Ectodermal cell (in vitro differentiated cells): Measurements from ENCODE around the gene DISC1.

Experiments
- H3K27ac ChIP-seq: 2 replicates; pipeline ENCODE4 v1.7.0; 2013; ENCODE audit warnings: mild to moderate bottlenecking, low read depth, low read length; ENCODE audit not compliant: insufficient read depth, poor library complexity, severe bottlenecking
- H3K27me3 ChIP-seq: 2 replicates; pipeline ENCODE4 v1.7.0; 2013; ENCODE audit warnings: mild to moderate bottlenecking, low read length; ENCODE audit not compliant: insufficient read depth, control insufficient read depth, poor library complexity, severe bottlenecking
- H3K36me3 ChIP-seq: one replicate; pipeline ENCODE4 v1.7.0; 2013; ENCODE audit warnings: low read length; ENCODE audit not compliant: control insufficient read depth, insufficient read depth
- H3K4me1 ChIP-seq: one replicate; pipeline ENCODE4 v1.7.0; 2013; ENCODE audit warnings: low read length; ENCODE audit not compliant: control insufficient read depth, insufficient read depth
- H3K4me3 ChIP-seq: 2 replicates; pipeline ENCODE4 v1.7.0; 2013; ENCODE audit warnings: low read depth, low read length, control low read depth; ENCODE audit not compliant: insufficient read depth
- H3K9me3 ChIP-seq: 2 replicates; pipeline ENCODE4 v1.7.0; 2013; ENCODE audit warnings: mild to moderate bottlenecking, low read length, moderate library complexity; ENCODE audit not compliant: control insufficient read depth
- WGBS, 2 experiments: methylation state at CpG; one replicate each; pipeline ENCODE4 v1.1.7; 2013; ENCODE audit warnings: missing lambda C conversion rate in 2 of 2; 5-methylcytosine and 5-hydroxymethylcytosine counted together

Gene DISC1

GRCh38 chr1:231930257-231930947, 303.8 kb downstream of the DISC1 start:
- no peaks in the 10 kb centered on the region for H3K36me3 ChIP-seq
- H3K27me3 ChIP-seq, result no peaks in the 10 kb centered on the region
- no peak overlapping the region for H3K27ac ChIP-seq
- peaks cover 19% of the 10 kb centered on the region for H3K4me1 ChIP-seq
- WGBS, 2 experiments, result 86 to 87% methylated on average over 7 of the region's 7 CpGs
- H3K4me3 ChIP-seq, result no peak overlapping the region
- H3K9me3 ChIP-seq, result no peaks in the 10 kb centered on the region

DNA sequence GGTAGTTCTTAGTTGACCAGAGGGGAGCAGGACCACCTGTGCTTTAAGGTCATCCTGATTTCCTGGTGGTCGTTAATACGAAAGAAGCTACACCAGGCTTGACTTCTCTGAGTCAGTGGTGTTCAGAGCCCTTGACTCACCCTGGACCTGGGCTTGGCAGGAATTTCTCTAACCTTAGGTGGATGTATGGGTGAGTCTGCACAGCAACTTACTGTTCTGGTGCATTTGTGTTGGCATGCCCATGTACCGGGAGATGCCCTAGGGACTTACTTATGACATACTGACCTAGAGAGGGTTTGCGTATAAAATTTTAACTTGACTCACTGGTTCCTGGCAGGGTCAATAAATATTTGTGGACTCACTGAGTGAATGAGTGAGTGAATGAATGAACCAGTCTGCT, 304.6 kb downstream of the DISC1 start:
- H3K27ac ChIP-seq, result no peak overlapping the region
- H3K9me3 ChIP-seq, result no peaks in the 10 kb centered on the region
- H3K27me3 ChIP-seq, result no peaks in the 10 kb centered on the region
- WGBS, 2 experiments, result 83 to 87% methylated on average over 4 of the region's 4 CpGs
- H3K4me3 ChIP-seq, result no peak overlapping the region
- peaks cover 25% of the 10 kb centered on the region for H3K4me1 ChIP-seq
- no peaks in the 10 kb centered on the region for H3K36me3 ChIP-seq

DNA sequence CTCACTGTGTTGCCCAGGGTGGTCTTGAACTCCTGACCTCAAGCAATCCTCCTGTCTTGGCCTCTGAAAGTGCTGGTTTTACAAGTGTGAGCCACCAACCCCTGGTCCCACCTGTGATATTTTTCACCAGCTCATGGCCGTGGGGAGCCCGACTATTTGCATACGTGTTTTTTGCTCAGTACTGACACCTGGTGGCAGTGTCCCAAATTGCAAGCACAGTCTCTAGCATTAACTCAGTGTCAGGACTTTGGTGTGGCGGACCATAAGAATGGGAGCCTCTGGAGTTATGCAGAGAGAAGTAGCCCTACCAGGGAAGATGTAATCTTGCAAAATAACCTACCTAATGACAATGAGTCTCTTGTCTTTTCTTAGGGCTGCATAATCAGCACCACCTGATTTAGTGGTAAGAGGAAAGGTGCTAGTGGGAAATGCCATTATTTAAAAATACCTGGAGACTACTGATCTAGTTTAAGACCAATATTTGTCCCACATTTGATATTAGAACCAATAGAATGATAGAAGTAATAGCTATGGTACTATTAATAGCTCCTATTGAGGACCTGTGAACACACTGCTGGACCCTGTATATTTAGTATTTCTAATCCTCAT, 305.4 kb downstream of the DISC1 start:
- Histone ChIP-seq H3K4me3 (no peak overlapping the region), H3K27ac (no peak overlapping the region), H3K36me3 (no peaks in the 10 kb centered on the region), H3K27me3 (no peaks in the 10 kb centered on the region), H3K9me3 (no peaks in the 10 kb centered on the region), H3K4me1 (peaks cover 28% of the 10 kb centered on the region)
- WGBS, 2 experiments, result 90% methylated on average over 4 of the region's 4 CpGs

GRCh38 chr1:231933711-231934626, 307.4 kb downstream of the DISC1 start:
- Histone ChIP-seq H3K9me3 (no peaks in the 10 kb centered on the region), H3K27me3 (no peaks in the 10 kb centered on the region), H3K36me3 (no peaks in the 10 kb centered on the region), H3K4me3 (no peak overlapping the region), H3K4me1 (peaks cover 40% of the 10 kb centered on the region), H3K27ac (no peak overlapping the region)
- WGBS, 2 experiments, result 94 to 95% methylated on average over 14 to 15 of the region's 15 CpGs

GRCh38 chr1:231934797-231935196, 308.2 kb downstream of the DISC1 start:
- Histone ChIP-seq H3K36me3 (no peaks in the 10 kb centered on the region), H3K27ac (no peak overlapping the region), H3K4me3 (no peak overlapping the region), H3K27me3 (no peaks in the 10 kb centered on the region), H3K9me3 (no peaks in the 10 kb centered on the region), H3K4me1 (peaks cover 32% of the 10 kb centered on the region)
- 50 to 75% methylated on average over 4 to 5 of the region's 5 CpGs for WGBS, 2 experiments

DNA sequence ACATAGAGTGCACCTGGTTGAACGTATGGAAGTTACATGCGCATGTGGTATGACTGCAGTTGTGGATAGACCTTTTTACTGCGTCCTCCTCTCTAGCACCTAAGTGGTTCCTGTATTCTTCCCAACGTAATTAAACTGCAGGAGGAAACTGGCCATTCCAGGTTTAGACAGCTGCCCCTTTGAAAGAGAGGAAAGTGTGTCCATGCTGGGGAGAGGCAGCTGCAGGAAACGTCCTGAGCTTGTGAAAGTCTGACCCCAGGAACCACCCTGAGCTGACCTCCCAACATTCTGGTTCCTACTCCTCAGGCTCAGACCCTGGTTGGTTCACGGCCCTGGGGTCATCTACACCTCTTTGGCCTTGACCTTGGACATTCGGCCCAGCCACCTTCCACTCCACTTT, 309.3 kb downstream of the DISC1 start:
- H3K27me3 ChIP-seq, result no peaks in the 10 kb centered on the region
- no peaks in the 10 kb centered on the region for H3K9me3 ChIP-seq
- no peaks in the 10 kb centered on the region for H3K36me3 ChIP-seq
- H3K27ac ChIP-seq, result no peak overlapping the region
- peaks cover 25% of the 10 kb centered on the region for H3K4me1 ChIP-seq
- H3K4me3 ChIP-seq, result no peak overlapping the region
- 82 to 86% methylated on average over 7 of the region's 7 CpGs for WGBS, 2 experiments

DNA sequence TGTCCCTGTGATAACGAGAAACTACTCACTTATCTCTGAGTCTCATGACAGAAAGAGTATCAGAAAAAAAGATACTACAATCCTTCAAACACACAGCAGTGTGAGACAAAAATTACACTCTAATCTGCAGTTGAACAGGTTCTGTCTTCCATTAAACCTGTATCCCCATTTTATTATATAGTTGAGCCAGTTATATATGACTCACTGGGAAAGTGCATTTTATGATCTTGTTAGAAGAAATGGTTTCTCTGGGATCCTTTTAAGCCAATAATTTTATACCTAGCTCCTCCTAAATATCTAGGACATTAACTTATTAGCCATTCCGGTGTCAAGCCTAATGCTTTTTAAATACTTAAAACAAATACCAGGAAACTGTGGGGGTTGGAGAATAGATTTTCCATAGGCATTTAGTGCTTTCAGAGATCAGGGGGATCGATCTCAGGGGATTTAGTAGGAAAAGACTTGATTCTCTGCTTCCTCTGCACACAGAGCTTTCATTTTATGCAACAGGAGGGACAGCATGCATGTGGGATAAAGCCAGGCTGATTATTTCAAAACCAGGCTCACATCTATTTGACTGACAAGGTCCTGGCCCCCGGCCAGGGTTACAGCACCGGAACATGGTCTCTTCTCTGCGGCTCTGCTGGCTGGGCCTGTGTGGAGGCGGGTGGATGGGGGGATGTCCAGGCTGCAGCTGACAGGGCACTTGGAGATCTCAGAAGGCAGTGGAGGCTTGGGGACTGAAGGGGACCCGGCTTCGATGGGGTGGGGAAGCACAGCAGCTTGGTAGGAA, 310.6 kb downstream of the DISC1 start:
- no peaks in the 10 kb centered on the region for H3K36me3 ChIP-seq
- H3K27me3 ChIP-seq, result no peaks in the 10 kb centered on the region
- H3K27ac ChIP-seq, result peak overlapping the region; percentile 13
- H3K4me3 ChIP-seq, result no peak overlapping the region
- H3K4me1 ChIP-seq, result peaks cover 25% of the 10 kb centered on the region
- 83 to 85% methylated on average over 8 to 9 of the region's 9 CpGs for WGBS, 2 experiments
- no peaks in the 10 kb centered on the region for H3K9me3 ChIP-seq

DNA sequence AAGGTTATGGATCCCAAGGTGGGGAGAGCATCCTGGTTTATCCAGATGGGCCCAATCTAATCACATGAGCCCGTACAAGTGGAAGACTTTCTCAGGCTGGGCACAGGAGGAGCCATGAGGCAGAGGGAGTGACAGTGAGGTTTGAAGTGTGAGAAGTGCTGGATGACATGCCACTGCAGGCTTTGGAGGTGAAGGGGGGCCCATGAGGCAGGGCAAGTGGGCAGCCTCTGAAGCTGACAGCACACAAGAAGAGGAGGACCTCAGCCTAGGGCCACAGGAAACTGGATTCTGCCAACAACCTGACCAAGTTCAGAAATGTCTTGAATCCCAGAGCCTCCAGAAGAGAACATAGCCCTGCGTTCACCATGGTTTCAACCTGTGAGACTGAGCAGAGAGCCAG, 311.6 kb downstream of the DISC1 start:
- Histone ChIP-seq H3K27me3 (no peaks in the 10 kb centered on the region), H3K27ac (no peak overlapping the region), H3K4me1 (peaks cover 25% of the 10 kb centered on the region), H3K36me3 (no peaks in the 10 kb centered on the region), H3K9me3 (no peaks in the 10 kb centered on the region), H3K4me3 (no peak overlapping the region)
- WGBS, 2 experiments, result 92 to 97% methylated on average over 2 of the region's 2 CpGs

DNA sequence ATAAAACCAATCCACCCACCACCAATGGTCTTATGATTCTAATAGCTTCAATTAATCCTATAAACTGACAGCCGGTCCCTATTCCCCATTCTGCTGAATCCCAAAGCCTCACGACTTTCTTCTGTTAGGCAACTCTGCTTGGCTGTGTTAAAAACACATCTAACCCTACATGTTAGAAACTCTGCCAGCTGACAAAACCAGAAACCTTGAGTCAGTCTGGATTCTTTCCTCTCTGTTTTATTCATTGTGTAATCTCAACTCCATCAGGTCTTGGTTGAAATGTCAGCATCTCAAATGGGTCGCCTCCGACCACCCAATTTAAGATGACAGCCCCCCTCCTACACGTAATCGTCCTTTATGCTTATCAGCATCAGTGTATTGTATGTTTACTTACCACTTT, 312.1 kb downstream of the DISC1 start:
- Histone ChIP-seq H3K4me1 (peaks cover 25% of the 10 kb centered on the region), H3K36me3 (no peaks in the 10 kb centered on the region), H3K27me3 (no peaks in the 10 kb centered on the region), H3K4me3 (no peak overlapping the region), H3K9me3 (no peaks in the 10 kb centered on the region), H3K27ac (no peak overlapping the region)
- WGBS, 2 experiments, result 89 to 93% methylated on average over 6 of the region's 6 CpGs
